ENCODE measurements around the gene RALGPS1.

- TF ChIP-seq RAD21 (IDR thresholded peaks at IDR 0.05 in 1 of 2, conservative IDR thresholded peaks at IDR 0.05 in 1 of 2; ENCODE audit: low read depth in 2 of 2, low read length in 2 of 2), result no peak
- TF ChIP-seq SIRT6 (IDR thresholded peaks at IDR 0.05; ENCODE audit: low read length), result no peak
- no peak for TF ChIP-seq CEBPB (IDR thresholded peaks at IDR 0.05; ENCODE audit: low read depth, low read length)
- no peak for TF ChIP-seq ZNF274 (IDR thresholded peaks at IDR 0.05; ENCODE audit: borderline replicate concordance, extremely low read depth, low read length)
- no peak for TF ChIP-seq CTCF (IDR thresholded peaks at IDR 0.05; ENCODE audit: control extremely low read depth in 1 of 3, insufficient read depth in 1 of 3, low read depth in 1 of 3, low read length in 3 of 3)
- TF ChIP-seq JUN (IDR thresholded peaks at IDR 0.05; ENCODE audit: low read depth, low read length), result no peak
- no peak for TF ChIP-seq CHD1 (IDR thresholded peaks at IDR 0.05; ENCODE audit: low read depth, low read length)
- TF ChIP-seq POU5F1 (IDR thresholded peaks at IDR 0.05; ENCODE audit: low read depth, low read length), result no peak
- no peak for TF ChIP-seq EZH2 (IDR thresholded peaks at IDR 0.05; ENCODE audit: low read depth, low read length, severe bottlenecking)
- TF ChIP-seq BCL11A (IDR thresholded peaks at IDR 0.05; ENCODE audit: low read depth in 2 of 2, low read length in 2 of 2), result no peak
- TF ChIP-seq POLR2AphosphoS5 (IDR thresholded peaks at IDR 0.05; ENCODE audit: low read depth, low read length), result no peak
These were observed 270.1 kb downstream of the RALGPS1 start for GRCh38 chr9:127184641-127185040.

Measured in H1 (cell line).